Astrocyte of the spinal cord (primary cell): ENCODE measurements around the gene AGAP2.

Experiments used
- DNase-seq: peaks from one replicate; pipeline ENCODE4 v3.0.0; 2011; ENCODE audit warnings: low read depth, low spot score
- H3K4me3 ChIP-seq: 2 replicates; pipeline ENCODE4 v1.5.1; 2011; ENCODE audit warnings: low read depth, mild to moderate bottlenecking, low read length, moderate library complexity
- CTCF ChIP-seq: IDR thresholded peaks from 2 replicates; pipeline ENCODE4 v1.5.1; 2012; ENCODE audit warnings: low read depth, mild to moderate bottlenecking, low read length, inconsistent platforms
- in situ Hi-C: cut with HindIII; loops from 2 replicates; pipeline ENCODE4 v1.10.0; 2017; ENCODE audit warnings: low sequenced_read_pairs

The AGAP2 gene

GRCh38 chr12:57757771-57758170 is 19.2 kb upstream of the AGAP2 start:
- DNase-seq = no peak
- H3K4me3 ChIP-seq = no peak overlapping the region
- TF ChIP-seq CTCF = no peak
- in situ Hi-C loops = no loop called here

- TF ChIP-seq CTCF = peak; percentile 76
- no peak for DNase-seq
- in situ Hi-C loops = no loop called here
- no peak overlapping the region for H3K4me3 ChIP-seq
These were observed 18.1 kb upstream of the AGAP2 start for GRCh38 chr12:57756406-57757341.

DNA sequence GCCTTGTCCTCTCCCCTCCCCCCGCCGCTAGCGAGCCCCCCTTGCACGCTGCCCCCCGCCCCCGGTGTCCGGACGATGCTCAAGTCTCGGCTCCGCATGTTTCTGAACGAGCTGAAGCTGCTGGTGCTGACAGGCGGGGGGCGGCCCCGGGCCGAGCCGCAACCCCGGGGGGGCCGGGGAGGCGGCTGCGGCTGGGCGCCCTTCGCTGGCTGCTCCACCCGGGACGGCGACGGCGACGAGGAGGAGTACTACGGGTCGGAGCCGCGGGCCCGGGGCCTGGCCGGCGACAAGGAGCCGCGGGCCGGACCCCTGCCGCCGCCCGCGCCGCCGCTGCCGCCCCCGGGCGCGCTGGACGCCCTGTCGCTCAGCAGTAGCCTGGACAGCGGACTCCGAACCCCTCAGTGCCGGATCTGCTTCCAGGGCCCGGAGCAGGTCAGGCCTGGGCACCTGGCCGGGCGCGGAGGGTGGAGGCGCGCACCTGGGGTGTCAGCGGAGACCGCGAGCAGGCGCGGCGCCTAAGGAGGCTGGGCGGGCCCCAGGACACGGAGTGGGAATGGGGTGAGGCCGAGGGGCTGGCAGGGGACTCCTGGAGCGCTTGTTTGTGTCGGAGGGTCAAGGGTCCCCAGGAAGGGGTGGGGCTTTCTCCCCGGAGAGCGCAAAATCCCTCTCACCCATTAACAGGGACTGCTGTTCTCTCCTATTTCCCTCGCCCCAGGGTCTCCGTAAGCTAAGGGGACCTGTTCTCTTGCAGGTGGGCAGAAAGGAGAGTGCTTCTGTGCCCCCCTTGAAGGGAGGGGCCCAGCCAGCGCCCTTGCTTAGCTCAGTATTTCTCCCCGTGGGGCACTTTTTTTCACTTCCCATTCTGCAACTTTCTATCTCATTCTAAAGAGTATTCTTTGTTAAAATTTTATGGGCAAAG is 17.2 kb upstream of the AGAP2 start:
- peak overlapping the region; percentile 46 for H3K4me3 ChIP-seq
- in situ Hi-C loops = no loop called here
- no peak for DNase-seq
- no peak for TF ChIP-seq CTCF

DNA sequence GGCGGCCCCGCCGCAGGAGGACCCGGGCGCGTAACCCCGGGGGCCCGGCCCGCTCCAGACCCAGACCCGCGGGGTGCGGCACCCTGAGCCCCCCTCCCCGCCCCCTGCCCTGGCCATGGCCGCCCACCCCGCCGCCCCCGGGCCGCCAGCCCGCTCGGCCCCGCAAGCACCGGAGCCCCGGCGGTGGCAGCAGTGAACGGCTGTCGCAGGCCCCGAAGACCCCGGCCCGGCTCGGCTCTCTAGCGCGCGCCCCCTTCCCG is 16.6 kb upstream of the AGAP2 start:
- peak overlapping the region; percentile 46 for H3K4me3 ChIP-seq
- in situ Hi-C loops = no loop called here
- TF ChIP-seq CTCF = no peak
- no peak for DNase-seq

- in situ Hi-C loops = no loop called here
- DNase-seq = no peak
- H3K4me3 ChIP-seq = peak within 1 kb of the TSS; percentile 46
- TF ChIP-seq CTCF = no peak
These were observed 16.1 kb upstream of the AGAP2 start, which contains the start of gene MARCHF9 for GRCh38 chr12:57754411-57755193. Gene MARCHF9, plus strand, starts transcription at chr12:57755103. Its CDS starts 426 bp downstream, at chr12:57755529.

GRCh38 chr12:57753756-57754337 is 15.3 kb upstream of the AGAP2 start:
- no peak for DNase-seq
- no peak overlapping the region for H3K4me3 ChIP-seq
- in situ Hi-C loops = no loop called here
- no peak for TF ChIP-seq CTCF
